ENCODE data around the gene C22orf42.
"Not testable (repeated sequence)": the region's sequence is repeated elsewhere in the genome, so short reads cannot be mapped to it uniquely, and the experiment has no call there.

C22orf42 gene

DNA sequence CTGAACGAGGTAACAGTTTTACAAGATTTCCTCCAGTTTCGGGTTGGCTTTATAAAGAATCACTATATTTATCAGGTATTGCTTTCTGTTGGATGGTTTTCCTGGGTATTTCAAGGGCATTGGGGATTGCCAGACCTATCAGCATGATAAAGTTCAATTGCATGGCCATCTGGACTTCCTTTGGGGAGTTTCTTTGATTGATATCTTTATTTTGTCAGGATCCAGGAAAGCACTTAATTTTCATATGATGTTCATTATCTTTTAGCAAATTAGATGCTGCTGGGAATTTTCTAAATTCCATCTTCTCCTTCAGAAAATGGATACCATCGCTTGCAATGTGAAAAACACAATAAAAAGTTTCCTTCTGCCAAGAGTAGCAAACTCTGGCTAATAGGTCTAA, 24.5 kb upstream of the C22orf42 start:
- no peak for DNase-seq

DNA sequence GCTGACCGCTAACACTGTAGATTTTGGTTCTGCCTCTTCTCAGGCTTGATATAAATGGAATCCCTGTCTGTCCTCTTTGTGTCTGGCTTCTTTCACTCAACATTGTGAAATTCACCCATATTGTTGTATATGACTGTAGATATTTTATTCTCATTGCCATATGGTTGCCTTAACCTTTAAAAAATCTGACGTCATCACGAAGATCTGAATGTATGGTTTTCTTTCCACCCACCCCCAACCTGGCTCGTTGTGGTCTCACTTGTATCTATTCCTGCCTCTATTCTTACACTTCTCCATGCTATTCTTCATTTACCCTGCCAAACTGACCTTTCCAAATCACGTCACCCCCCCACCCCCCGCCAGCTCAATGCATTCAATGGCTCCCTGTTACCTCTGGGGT, 21.9 kb upstream of the C22orf42 start:
- DNase-seq, result no peak

DNA sequence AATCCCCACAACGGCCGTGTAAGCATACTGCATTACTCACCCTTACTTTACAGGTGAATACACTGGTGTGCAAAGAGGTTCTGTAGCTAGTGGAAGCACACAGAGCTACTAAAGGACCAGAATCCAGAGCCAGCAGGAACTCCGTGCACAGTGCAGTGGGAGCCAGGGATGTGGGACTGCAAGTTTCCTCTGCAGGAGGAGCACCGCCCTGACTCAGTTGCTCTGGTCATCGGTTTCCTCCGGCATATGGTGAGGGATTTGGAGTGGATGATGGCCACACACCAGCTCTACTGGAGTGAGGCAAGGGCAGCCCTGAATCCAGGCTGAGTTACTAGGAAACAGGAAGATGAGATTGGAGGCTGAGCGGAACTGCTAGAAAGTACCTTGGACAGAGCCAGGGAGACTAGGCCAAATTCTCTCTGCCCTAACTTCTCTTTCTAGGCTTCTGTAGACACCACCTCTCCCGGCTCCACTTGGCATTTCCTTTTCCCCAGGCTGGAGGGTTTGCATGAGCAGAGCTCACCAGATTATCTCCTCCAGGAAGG, 18.2 kb upstream of the C22orf42 start:
- no peak for DNase-seq

DNA sequence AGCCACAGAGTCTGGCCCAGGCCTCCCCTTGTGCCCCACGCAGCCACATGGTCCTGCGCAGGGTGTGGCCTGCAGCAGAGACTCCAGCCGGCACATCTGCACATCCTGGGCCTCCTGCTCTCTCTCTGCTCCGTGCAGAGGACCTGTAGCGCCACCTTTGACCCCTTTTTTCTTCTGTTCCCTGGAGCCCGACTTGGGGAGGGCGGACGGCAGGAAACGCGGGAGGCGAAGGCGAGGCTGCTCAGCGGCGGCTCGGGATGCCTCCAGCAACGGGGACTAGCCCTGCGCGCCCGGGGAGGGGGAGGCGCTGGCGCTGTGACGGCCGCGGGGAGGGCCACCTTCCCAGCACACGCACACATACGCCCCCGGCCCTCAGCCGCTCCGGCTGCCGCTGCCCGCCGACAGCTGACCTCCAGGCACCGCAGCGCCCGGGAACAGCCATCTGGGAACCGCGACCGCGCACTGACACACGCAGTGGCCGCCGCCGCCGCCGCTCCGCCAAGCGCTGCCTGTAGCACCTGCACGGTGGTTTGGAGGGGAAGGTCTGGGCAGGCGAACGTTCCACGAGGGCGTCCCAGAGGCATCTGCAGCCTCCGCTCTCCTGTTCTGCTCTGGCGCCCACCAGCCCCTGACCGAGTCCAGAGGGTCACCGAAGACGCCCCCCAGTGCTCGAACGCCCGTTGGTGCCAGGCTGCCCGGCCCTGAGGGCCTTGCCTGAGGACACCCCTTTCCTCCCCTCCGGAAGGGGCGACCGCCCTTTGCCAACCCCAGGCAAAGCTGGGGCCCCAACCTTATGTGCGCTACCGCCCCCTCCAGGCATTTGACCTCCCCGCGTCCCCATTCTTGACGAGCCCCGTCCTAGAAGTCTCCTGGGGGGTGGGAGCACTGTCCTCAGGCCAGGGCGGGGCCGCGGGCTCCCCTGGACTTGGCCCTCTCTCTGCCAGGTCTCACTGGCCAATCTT, 16.9 kb upstream of the C22orf42 start:
- no peak for DNase-seq

DNA sequence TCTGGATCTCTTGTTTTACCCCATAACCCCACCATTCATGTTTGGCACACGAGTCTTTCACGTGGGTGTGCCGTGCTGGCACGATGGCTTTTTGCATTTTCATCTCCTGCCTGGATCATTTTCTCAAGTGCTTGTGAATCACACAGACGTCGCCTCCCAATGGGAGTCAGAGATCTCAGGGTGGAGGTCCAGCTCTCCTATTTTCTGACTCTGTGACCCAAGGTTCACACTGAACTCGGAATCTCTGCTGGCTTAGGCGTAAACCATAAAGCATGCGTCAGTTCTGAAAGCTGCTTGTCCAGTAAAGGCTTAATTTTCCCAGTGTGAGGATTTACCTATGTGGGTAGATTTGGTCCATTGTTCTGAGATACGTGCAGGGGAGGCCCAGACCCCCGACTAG, 16.0 kb upstream of the C22orf42 start:
- no peak for DNase-seq

DNA sequence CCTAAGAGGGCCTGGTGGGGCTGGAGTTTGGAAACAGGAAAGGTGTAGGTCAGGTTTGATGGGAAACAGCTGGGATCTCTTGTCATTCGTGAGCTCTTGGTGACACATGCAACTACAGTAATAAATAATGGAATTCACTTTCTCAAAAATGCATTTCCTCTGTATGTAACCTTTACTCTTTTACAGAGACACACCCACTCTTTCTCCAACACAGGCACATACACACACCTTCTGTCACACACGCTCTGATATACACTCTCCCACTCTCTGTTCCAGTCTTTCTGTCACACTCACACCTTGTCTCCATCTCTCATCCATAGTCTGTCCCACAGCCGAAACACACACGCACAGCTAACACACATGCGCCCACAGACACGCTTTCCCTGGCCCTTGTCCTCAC, 6.6 kb upstream of the C22orf42 start:
- DNase-seq, result no peak

DNA sequence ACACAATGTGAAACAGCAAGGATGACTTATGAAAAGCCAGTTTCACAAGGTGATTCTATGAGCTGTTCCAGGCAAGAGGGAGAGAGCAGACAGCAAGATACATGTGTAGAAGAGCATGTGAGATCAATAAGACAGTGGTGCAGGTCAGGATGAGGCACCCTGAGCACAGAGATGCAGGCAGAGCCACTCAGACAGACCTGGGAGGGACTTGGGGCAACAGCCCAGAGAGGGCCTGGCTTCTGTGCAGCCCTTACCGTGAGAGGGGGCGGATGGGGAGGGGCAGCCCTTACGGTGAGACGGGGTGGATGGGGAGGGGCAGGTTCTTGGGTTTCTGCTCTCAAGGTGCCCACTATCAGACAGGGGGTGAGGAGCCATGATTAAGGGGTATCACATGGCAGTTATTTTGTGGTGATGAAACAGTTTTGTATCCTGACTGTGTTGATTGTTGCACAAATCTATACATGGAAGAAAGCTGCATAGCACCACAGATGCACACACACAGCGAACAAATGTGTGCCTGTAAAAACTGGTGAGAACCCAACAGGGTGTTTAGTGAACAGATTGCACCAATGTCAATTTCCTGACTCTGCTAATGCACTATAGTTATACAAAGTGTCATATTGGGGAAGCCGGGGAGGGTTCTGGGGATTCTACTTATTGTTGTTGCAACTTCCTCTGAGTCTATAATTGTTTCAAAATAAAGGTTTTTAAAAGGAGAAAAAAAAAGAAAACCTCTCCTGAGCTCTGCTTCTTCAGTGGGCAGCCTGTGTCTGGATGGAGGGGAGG, 5.2 kb upstream of the C22orf42 start:
- no peak for DNase-seq

DNA sequence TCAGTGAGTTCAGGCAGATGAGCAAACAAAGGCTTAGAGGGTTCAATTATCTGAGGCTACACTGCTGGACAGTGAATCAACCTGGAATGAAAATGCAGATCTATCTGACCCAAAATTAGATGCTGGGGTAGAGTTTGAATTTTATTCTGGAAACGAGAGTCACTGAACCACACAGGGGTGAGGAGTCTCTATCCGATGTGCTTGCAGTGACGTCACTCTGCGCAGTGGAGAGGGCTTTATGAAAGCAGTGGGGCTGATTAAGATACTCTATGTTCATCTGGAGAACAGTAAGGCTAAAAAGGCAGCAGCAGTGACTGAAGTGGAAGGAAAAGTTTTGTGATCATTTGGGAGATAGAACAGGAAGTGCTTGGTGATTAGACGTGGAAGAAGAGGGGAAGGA, 1.3 kb upstream of the C22orf42 start:
- not testable (repeated sequence) for DNase-seq

DNA sequence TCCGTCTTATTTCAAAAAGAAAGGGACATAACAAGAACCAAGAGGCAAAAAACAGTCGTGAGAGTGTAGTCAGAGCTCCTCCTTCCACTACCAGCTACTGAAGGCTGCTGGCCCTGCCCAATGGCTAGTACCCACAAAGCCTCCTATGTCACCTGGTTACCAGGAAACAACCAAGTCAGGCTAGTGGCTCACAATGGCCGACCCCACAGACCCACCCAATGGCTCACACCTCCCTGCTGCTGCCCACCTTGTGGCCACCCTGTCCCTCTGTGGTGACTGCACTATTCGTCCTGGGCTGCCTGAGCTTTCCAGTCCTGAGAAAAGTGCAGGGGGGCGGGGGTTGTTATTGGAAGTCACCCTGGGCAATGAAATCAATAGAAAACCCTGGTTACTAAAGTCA, 1.5 kb downstream of the C22orf42 start:
- not testable (repeated sequence) for DNase-seq

DNA sequence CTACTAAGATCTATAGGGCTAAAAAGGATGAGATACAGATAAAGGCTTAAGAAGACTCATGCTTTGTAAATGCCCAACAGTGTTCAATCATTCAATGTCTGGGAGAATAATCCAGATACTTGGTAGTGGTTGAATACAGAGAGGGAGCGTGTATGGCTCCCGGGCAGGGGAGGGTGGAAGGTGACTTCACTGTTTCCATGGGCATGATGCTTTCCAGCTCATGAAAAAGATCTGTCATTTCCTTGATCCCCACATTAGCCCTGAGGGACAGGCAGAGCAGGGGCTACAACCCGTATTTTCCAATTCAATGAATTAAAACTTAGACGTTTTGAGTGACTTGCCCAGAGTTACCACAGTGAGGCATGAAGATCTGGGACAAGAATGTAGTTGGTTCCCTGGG, 4.4 kb downstream of the C22orf42 start:
- not testable (repeated sequence) for DNase-seq

DNA sequence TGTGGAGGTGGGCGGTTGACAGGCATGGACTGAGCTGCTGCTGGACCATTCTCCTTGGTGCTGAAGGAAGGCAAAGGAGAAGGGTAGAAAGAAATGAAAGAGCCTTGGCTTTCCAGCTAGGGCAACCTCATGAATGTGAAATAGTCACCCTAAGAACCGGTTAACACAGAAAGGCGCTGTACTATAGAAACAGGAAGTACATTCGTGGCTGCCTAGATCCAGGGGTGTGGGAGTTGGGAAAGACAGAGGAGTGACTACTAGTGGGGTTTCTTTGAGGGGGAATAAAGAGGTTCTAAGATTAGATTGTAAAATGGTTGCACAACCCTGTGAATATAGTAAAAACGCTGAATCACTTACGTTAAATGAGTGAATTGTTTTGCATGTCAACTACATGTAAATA, 7.5 kb downstream of the C22orf42 start:
- not testable (repeated sequence) for DNase-seq

DNA sequence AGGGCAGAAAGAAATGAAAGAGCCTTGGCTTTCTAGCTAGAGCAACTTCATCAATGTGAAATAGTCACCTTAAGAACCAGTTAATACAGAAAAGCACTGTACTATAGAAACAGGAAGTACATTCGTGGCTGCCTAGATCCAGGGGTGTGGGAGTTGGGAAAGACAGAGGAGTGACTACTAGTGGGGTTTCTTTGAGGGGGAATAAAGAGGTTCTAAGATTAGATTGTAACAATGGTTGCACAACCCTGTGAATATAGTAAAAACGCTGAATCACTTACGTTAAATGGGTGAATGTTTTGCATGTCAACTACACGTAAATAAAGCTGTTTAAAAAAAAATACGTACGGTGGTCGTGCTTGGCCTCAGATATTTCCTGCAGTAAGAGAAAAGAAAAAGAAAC, 8.5 kb downstream of the C22orf42 start:
- not testable (repeated sequence) for DNase-seq

DNA sequence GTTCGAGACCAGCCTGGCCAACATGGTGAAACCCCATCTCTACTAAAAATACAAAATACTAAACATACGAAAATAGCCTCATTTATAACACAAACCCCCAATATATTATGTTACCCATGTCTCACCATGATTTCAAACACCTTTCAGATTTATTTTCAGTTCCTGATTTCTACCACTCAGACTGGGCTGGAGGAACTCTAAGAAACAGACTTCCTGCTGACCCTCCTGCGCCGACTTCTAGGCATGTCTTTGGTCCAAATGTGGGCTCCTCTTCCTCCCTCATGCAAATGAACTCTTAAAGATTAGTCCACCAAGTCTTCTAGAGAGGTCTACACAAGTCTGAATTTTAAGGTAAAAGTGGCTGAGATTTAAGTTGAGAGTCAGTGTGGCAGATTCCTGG, 10.7 kb downstream of the C22orf42 start:
- DNase-seq, result not testable (repeated sequence)

DNA sequence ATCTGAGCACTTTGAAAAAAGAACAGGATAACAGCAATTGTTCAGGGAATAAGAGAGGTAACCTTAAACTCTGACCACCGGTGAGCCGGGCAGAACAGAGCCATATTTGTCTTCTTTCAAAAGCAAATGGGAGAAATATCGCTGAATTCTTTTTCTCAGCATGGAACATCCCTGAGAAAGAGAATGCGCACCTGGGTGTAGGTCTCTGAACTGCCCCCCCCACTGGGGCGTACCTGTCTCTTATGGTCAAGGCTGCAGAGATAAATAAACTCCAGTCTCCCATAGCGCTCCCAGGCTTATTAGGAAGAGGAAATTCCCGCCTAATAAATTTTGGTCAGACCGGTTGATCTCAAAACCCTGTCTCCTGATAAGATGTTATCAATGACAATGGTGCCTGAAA, 12.0 kb downstream of the C22orf42 start:
- DNase-seq, result not testable (repeated sequence)

DNA sequence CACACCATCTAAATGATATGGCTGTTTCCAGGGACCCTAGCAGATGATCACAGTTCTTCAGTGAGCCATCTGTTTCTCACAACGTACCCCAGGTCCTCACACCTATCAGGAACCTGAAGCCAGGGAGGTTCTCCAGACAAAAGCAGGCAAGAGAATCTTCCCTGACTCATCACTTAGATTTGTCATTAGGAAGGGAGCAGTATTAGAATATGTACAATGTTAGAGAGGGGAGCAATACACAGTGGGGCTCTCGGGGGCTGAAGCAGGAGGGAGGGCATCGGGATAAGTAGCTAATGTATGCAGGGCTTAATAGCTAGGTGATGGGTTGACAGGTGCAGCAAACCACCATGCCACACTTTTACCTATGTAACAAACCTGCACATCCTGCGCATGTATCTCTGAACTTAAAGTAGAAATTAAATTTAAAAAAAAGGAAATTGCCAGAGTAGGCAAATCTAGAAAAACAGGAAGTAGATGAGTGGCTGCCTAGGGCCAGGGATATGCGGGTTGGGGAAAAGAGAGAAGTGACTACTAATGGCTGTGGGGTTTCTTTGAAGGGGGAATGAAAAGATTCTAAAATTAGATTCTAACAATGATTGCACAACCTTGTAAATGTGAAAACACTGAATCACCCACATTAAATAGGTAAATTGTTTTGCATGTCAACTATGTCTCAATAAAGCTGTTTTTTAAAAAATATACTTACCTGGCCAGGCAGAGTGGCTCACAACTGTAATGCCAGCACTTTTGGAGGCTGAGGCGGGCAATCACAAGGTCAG, 14.4 kb downstream of the C22orf42 start:
- DNase-seq, result peak; percentile 23

DNA sequence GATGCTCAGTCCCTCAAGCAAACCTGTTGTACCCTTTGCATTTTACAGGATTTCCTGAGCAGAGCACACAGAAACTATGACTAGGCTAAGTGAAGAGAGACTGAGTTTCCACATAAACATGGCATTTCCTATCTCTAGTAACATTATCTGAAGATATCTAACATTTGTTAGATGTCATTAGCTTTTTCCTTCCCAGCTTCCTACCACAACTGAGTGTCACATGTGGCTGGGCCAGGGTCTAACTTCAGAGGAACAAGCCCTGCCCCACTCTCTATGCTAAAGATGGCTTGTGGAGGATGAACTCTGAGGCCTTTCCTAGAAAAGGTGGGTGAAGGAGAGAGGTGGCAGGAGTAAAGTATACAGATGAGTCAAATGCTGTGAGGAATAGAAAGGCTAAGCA, 16.5 kb downstream of the C22orf42 start:
- DNase-seq, result no peak

DNA sequence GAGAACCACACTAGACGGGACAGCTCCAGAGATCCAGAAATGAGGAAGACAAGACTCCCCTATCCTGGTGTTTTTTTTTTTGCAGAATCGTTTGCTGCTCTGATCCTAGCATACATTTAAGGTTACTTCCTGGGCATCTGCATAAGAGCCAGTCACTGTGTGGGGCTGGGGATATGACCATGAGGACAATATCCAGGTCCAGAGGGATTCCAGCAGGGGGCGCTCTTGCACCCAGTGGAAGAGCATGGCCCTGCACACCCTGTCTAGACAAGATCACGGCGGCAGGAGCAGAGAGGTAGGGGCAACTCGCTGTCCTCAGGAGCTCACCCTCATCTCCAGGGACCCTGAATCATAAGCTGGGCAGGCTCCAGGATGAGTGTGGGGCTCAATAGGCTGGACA, 18.4 kb downstream of the C22orf42 start:
- DNase-seq, result peak; percentile 31

DNA sequence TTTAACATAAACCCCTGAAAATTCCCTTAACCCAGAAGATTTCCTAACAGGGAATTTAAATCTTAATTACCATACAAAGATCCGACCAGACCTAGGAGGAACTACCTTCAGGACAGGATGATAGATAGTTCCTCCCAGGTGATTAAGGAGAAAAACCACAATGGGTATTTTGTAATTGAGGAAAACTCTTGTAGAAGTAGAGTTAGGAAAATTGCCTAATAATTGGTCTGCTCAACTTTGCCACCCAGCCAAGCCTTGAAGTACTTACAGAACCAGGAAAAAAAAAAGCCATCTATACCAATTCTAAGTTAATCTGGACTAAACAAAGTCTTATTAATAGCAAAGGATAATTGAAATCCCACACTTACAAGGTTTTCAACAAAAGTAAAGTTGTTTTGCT, 20.5 kb downstream of the C22orf42 start:
- DNase-seq, result not testable (repeated sequence)

DNA sequence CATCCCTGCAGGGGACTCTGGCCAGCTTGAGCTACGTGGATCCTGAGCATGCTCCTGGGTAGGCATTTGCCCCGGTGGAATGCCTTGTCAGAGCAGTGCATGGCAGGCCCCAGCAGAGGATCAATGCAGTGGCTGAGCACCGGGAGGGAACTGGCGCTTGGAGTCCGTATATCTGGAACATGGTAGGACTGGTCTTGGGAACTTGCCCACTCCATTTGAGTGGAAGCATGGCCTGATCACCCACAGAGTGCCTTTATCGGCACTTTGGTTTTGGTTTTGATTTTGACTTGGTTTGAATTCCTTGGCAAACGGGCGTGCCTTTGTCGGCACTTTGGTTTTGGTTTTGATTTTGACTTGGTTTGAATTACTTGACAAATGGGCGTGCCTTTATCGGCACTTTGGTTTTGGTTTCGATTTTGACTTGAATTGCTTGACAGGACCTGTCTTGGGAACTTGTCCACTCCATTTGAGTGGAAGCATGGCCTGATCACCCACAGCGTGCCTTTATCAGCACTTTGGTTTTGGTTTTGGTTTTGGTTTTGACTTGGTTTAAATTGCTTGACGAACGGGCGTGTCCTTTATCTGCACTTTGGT, 21.3 kb downstream of the C22orf42 start:
- peak; percentile 88 for DNase-seq

DNA sequence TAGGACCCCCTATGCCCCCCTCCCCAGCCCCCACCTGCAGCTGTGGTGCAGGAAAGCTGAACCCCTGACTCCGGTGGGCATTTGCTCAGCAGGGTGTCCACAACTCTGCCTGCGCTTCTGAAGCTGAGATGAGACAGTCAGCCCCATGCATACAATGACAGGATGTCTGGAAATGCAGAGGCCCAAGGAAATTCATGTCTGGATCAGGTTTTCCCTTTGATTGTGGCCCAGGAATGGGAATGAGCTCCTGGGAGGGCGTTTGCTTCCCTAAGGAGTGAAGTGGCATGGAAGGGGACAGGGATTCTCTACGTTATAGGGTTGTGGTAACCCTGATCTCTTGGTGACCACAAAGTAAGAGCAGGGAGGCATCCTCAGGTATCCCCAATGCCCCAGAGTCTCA, 22.2 kb downstream of the C22orf42 start:
- DNase-seq, result not testable (repeated sequence)

DNA sequence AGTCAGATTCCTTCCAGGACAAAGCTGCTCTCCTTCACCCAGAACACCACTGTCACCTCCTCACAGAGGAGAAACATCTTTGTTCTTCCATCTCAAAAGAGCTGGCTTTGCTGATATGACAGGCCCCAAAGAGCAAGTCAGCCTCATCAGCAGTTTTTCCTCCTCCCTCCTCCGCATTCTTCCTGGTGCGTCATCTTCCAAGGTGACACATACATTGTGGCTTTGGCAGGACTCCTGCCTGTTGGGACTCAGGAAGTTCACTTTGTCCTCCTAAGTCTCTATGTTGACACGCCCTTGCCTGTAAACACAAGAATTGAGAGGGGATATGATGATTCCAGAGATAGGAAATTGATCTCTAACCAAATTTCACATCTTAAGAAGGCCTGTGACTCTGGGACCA, 23.1 kb downstream of the C22orf42 start:
- not testable (repeated sequence) for DNase-seq

DNA sequence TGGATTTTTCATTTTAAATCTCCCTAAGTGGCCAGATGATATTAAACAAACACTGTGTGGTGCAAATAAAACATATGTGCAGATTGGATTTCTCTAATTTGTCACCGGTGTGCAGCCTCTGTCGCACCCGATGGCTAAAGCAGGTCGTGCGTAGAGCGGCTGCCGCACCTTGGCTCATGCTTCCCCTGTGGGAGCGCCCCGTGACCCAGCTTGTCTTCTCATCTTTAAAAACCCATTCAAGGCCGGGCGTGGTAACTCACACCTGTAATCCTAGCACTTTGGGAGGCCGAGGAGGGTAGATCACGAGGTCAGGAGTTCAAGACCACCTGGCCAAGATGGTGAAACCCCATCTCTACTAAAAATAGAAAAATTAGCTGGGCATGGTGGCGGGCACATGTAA, 24.3 kb downstream of the C22orf42 start:
- not testable (repeated sequence) for DNase-seq

Data from CD4-positive, alpha-beta T cell treated with Interleukin-17A for 1 hour (primary cell).